HG03571 (cell line): Measurements from ENCODE around the gene ZDHHC14.
"Not testable (repeated sequence)": the region's sequence is repeated elsewhere in the genome, so short reads cannot be mapped to it uniquely, and the experiment has no call there.

Experiments
- ATAC-seq: cut with Tn5 transposase; IDR thresholded peaks from one replicate; pipeline ENCODE4 v1.9.1; 2021; ENCODE audit not compliant: unreplicated experiment

ZDHHC14 gene

GRCh38 chr6:157379656-157380457 is 1.1 kb upstream of the ZDHHC14 start:
- peak; percentile 61 for ATAC-seq

- ATAC-seq, result peak; percentile 11
Measured at GRCh38 chr6:157380458-157380778, 572 bp upstream of the ZDHHC14 start.

- peak; percentile 28 for ATAC-seq
Measured at GRCh38 chr6:157381631-157382621, 936 bp downstream of the ZDHHC14 start.

- ATAC-seq, result no peak
Measured at GRCh38 chr6:157382821-157383220, 1.8 kb downstream of the ZDHHC14 start.

- ATAC-seq, result no peak
Measured at GRCh38 chr6:157383471-157383870, 2.5 kb downstream of the ZDHHC14 start.

GRCh38 chr6:157384962-157385361 is 4.0 kb downstream of the ZDHHC14 start:
- not testable (repeated sequence) for ATAC-seq

- ATAC-seq, result no peak
Measured at GRCh38 chr6:157385482-157385881, 4.5 kb downstream of the ZDHHC14 start.

- no peak for ATAC-seq
Measured at GRCh38 chr6:157386023-157386422, 5.0 kb downstream of the ZDHHC14 start.

- no peak for ATAC-seq
Measured at GRCh38 chr6:157386454-157386853, 5.5 kb downstream of the ZDHHC14 start.

GRCh38 chr6:157388924-157389323 is 7.9 kb downstream of the ZDHHC14 start:
- no peak for ATAC-seq

- no peak for ATAC-seq
Measured at GRCh38 chr6:157390273-157391060, 9.5 kb downstream of the ZDHHC14 start.

- ATAC-seq, result no peak
Measured at GRCh38 chr6:157392927-157393668, 12.1 kb downstream of the ZDHHC14 start.

- no peak for ATAC-seq
Measured at GRCh38 chr6:157393669-157394327, 12.8 kb downstream of the ZDHHC14 start.

- ATAC-seq, result not testable (repeated sequence)
Measured at GRCh38 chr6:157395199-157395598, 14.2 kb downstream of the ZDHHC14 start.

- no peak for ATAC-seq
Measured at GRCh38 chr6:157396026-157396425, 15.0 kb downstream of the ZDHHC14 start.

- no peak for ATAC-seq
Measured at GRCh38 chr6:157397660-157398059, 16.7 kb downstream of the ZDHHC14 start.

- ATAC-seq, result no peak
Measured at GRCh38 chr6:157398151-157398550, 17.2 kb downstream of the ZDHHC14 start.

GRCh38 chr6:157400676-157401075 is 19.7 kb downstream of the ZDHHC14 start:
- ATAC-seq, result no peak

- ATAC-seq, result no peak
Measured at GRCh38 chr6:157401734-157402338, 20.8 kb downstream of the ZDHHC14 start.
